GM21529 (cell line): ENCODE data around the gene SELPLG.
"Not testable (repeated sequence)": the region's sequence is repeated elsewhere in the genome, so short reads cannot be mapped to it uniquely, and the experiment has no call there.

Experiments used
- ATAC-seq: cut with Tn5 transposase; IDR thresholded peaks from one replicate; pipeline ENCODE4 v1.9.1; 2021; ENCODE audit not compliant: unreplicated experiment

SELPLG gene

GRCh38 chr12:108638997-108639822, 5.5 kb upstream of the SELPLG start:
- ATAC-seq, result no peak

GRCh38 chr12:108638141-108638827, 4.6 kb upstream of the SELPLG start:
- no peak for ATAC-seq

- no peak for ATAC-seq
These were observed 3.7 kb upstream of the SELPLG start for GRCh38 chr12:108637222-108637971.

- ATAC-seq, result no peak
These were observed 2.5 kb upstream of the SELPLG start for GRCh38 chr12:108635997-108636808.

- ATAC-seq, result peak; percentile 59
These were observed 1.7 kb upstream of the SELPLG start for GRCh38 chr12:108635201-108635996.

GRCh38 chr12:108634341-108634751, 652 bp upstream of the SELPLG start:
- ATAC-seq, result no peak

- no peak for ATAC-seq
These were observed 587 bp downstream of the SELPLG start for GRCh38 chr12:108633081-108633533.

GRCh38 chr12:108631261-108631660, 2.4 kb downstream of the SELPLG start:
- ATAC-seq, result not testable (repeated sequence)

GRCh38 chr12:108630481-108631207, 3.0 kb downstream of the SELPLG start:
- no peak for ATAC-seq

- ATAC-seq, result no peak
These were observed 3.7 kb downstream of the SELPLG start for GRCh38 chr12:108629824-108630476.

GRCh38 chr12:108629151-108629550, 4.5 kb downstream of the SELPLG start:
- no peak for ATAC-seq

- ATAC-seq, result no peak
These were observed 6.4 kb downstream of the SELPLG start for GRCh38 chr12:108627134-108627920.

- ATAC-seq, result no peak
These were observed 8.5 kb downstream of the SELPLG start for GRCh38 chr12:108625228-108625627.

GRCh38 chr12:108623577-108623976, 10.1 kb downstream of the SELPLG start:
- ATAC-seq, result no peak

- no peak for ATAC-seq
These were observed 10.7 kb downstream of the SELPLG start for GRCh38 chr12:108622921-108623514.

- ATAC-seq, result no peak
These were observed 11.3 kb downstream of the SELPLG start for GRCh38 chr12:108622421-108622820.

GRCh38 chr12:108621161-108621560, 12.5 kb downstream of the SELPLG start:
- no peak for ATAC-seq
